ENCODE data around the gene VKORC1.

The VKORC1 gene

GRCh38 chr16:31081428-31082351 is 12.9 kb downstream of the VKORC1 start:
- DNase-seq = no peak

GRCh38 chr16:31080756-31081419 is 13.7 kb downstream of the VKORC1 start:
- no peak for DNase-seq

GRCh38 chr16:31080035-31080629 is 14.5 kb downstream of the VKORC1 start:
- DNase-seq = no peak

- DNase-seq = no peak
Observed at GRCh38 chr16:31079342-31079944, 15.2 kb downstream of the VKORC1 start.

- DNase-seq = no peak
Observed at GRCh38 chr16:31078597-31079341, 15.8 kb downstream of the VKORC1 start.

- no peak for DNase-seq
Observed at GRCh38 chr16:31077592-31078396, 16.8 kb downstream of the VKORC1 start.

- no peak for DNase-seq
Observed at GRCh38 chr16:31077024-31077423, 17.6 kb downstream of the VKORC1 start.

GRCh38 chr16:31076319-31076718 is 18.3 kb downstream of the VKORC1 start:
- no peak for DNase-seq

GRCh38 chr16:31074814-31075183 is 19.8 kb downstream of the VKORC1 start:
- no peak for DNase-seq

- DNase-seq = peak; percentile 83
Observed at GRCh38 chr16:31073970-31074813, 20.4 kb downstream of the VKORC1 start, which contains the start of the genes ZNF646 and ZNF668. Gene ZNF646, plus strand, starts transcription at chr16:31074422. Its CDS starts 1,903 bp downstream, at chr16:31076325. Gene ZNF668, minus strand, starts transcription at chr16:31074240. Its CDS starts 9,781 bp downstream, at chr16:31064459.

- peak; percentile 76 for DNase-seq
Observed at GRCh38 chr16:31073142-31073969, 21.2 kb downstream of the VKORC1 start.

- no peak for DNase-seq
Observed at GRCh38 chr16:31072540-31073141, 22.0 kb downstream of the VKORC1 start.

GRCh38 chr16:31071861-31072260 is 22.7 kb downstream of the VKORC1 start:
- DNase-seq = no peak

- no peak for DNase-seq
Observed at GRCh38 chr16:31067342-31067741, 27.3 kb downstream of the VKORC1 start.

- DNase-seq = no peak
Observed at GRCh38 chr16:31064882-31065461, 29.6 kb downstream of the VKORC1 start.

- no peak for DNase-seq
Observed at GRCh38 chr16:31063843-31064611, 30.6 kb downstream of the VKORC1 start.

GRCh38 chr16:31063495-31063842 is 31.1 kb downstream of the VKORC1 start:
- no peak for DNase-seq

Measured in GOT3 (cell line).